HCT116 (cell line): ENCODE results near the gene PAX2. TPM values are rescaled to one million over a fixed set of nuclear protein-coding genes. Genes with fewer than 3 reads are reported as not detected.

Experiments
- ATAC-seq: fragments of 200-7000 bp; cut with Tn5 transposase; 2 replicates; pipeline ENCODE4 v1.9.1; 2020; ENCODE audit warnings: mild to moderate bottlenecking, moderate library complexity
- BruUV-seq: library from RNA; stranded (reverse); fragments of 400-500 nt; replicated peaks from 2 replicates; lab custom pipeline; 2021; lab: Mats Ljungman, UMichigan
- CTCF ChIA-PET: fragments of 300-600 bp; sonication (Branson Sonifier 250); formaldehyde crosslinking; loops from one replicate; lab custom pipeline; 2021; ENCODE audit warnings: antibody characterized with exemption; lab: Charles Lee
- POLR2A ChIA-PET: fragments of 300-600, 350-600 bp; sonication (Branson Sonifier 250); formaldehyde crosslinking; loops from one replicate; lab custom pipeline; 2021; ENCODE audit warnings: antibody characterized with exemption; lab: Charles Lee
- RAD21 ChIA-PET, 2 experiments: fragments of 300-600 bp; sonication (Branson Sonifier 250); formaldehyde crosslinking; loops; one replicate each; lab custom pipeline; 2023; ENCODE audit warnings: low total read pairs in 2 of 2; ENCODE audit not compliant: uncharacterized antibody in 2 of 2, unreplicated experiment in 2 of 2, low non-redundant PET in 1 of 2; lab: Charles Lee
- DNase-seq: peaks from one replicate; pipeline ENCODE4 v3.0.0-alpha.2; 2010; ENCODE audit warnings: low read depth, low spot score
- H2AFZ ChIP-seq: fragments of 200-600 bp; shearing (Covaris generic), sonication (generic); 2 replicates; pipeline ENCODE4 v1.6.1; 2017; ENCODE audit warnings: low read depth, mixed run types, mixed read lengths, antibody characterized with exemption, low read length; ENCODE audit not compliant: poor library complexity, severe bottlenecking
- H3K27ac ChIP-seq: 2 replicates; pipeline ENCODE4 v1.5.1; 2012; ENCODE audit warnings: low read depth, low read length
- H3K27me3 ChIP-seq: fragments of 200-600 bp; sonication (generic); 2 replicates; pipeline ENCODE4 v1.6.1; 2016; ENCODE audit warnings: mixed run types, low read length, mixed read lengths; ENCODE audit not compliant: insufficient read depth
- H3K36me3 ChIP-seq, 2 experiments: fragments of 200-500 bp in 1 of 2; fragments of 200-600 bp in 1 of 2; sonication (Bioruptor generic) in 1 of 2; sonication (generic) in 1 of 2; 2 replicates each; pipeline versions ENCODE4 v1.5.1 to v1.6.1; 2014 to 2016; ENCODE audit warnings: low read length in 2 of 2, inconsistent platforms in 1 of 2, mixed read lengths in 1 of 2, mixed run types in 1 of 2; ENCODE audit not compliant: insufficient read depth in 2 of 2, control insufficient read depth in 1 of 2
- H3K4me1 ChIP-seq, 2 experiments: fragments of 200-600 bp in 1 of 2; sonication (generic) in 1 of 2; 2 replicates each; pipeline versions ENCODE4 v1.5.1 to v1.6.1; 2012 to 2017; ENCODE audit warnings: low read length in 2 of 2, inconsistent platforms in 1 of 2, mild to moderate bottlenecking in 1 of 2, mixed read lengths in 1 of 2, mixed run types in 1 of 2, moderate library complexity in 1 of 2; ENCODE audit not compliant: insufficient read depth in 2 of 2, control insufficient read depth in 1 of 2
- H3K4me2 ChIP-seq: fragments of 200-600 bp; sonication (generic); 2 replicates; pipeline ENCODE4 v1.6.1; 2017; ENCODE audit warnings: mixed run types, low read length, mixed read lengths
- H3K4me3 ChIP-seq, 2 experiments: fragments of 200-600 bp in 1 of 2; sonication (generic) in 1 of 2; replicated peaks in 1 of 2; 2 replicates each; pipeline ENCODE4 v1.5.1; 2011 to 2016; ENCODE audit warnings: low read length in 2 of 2, control low read depth in 1 of 2, low read depth in 1 of 2, mild to moderate bottlenecking in 1 of 2, mixed read lengths in 1 of 2, mixed run types in 1 of 2
- H3K79me2 ChIP-seq: fragments of 200-600 bp; sonication (generic); 2 replicates; pipeline ENCODE4 v1.6.1; 2017; ENCODE audit warnings: mild to moderate bottlenecking, mixed run types, low read length, moderate library complexity, mixed read lengths; ENCODE audit not compliant: insufficient read depth
- H3K9ac ChIP-seq: fragments of 200-600 bp; sonication (generic); 2 replicates; pipeline ENCODE4 v1.6.1; 2016; ENCODE audit warnings: low read length, mixed read lengths
- H3K9me2 ChIP-seq: fragments of 200-600 bp; sonication (generic), shearing (Covaris generic); 2 replicates; pipeline ENCODE4 v1.6.1; 2017; ENCODE audit warnings: mixed run types, mild to moderate bottlenecking, moderate library complexity; ENCODE audit not compliant: insufficient read depth
- H3K9me3 ChIP-seq, 2 experiments: fragments of 200-500 bp in 1 of 2; fragments of 200-600 bp in 1 of 2; sonication (Bioruptor generic) in 1 of 2; sonication (generic) in 1 of 2; 2 replicates each; pipeline ENCODE4 v1.6.1; 2014 to 2017; ENCODE audit warnings: low read length in 2 of 2, mixed read lengths in 2 of 2, inconsistent platforms in 1 of 2, low read depth in 1 of 2, mild to moderate bottlenecking in 1 of 2, mixed run types in 1 of 2, moderate library complexity in 1 of 2; ENCODE audit not compliant: control insufficient read depth in 1 of 2, insufficient read depth in 1 of 2
- H4K20me1 ChIP-seq: fragments of 200-600 bp; sonication (generic), shearing (Covaris generic); 2 replicates; pipeline ENCODE4 v1.6.1; 2017; ENCODE audit warnings: mixed run types, mild to moderate bottlenecking, moderate library complexity; ENCODE audit not compliant: insufficient read depth
- ATF3 ChIP-seq: IDR thresholded peaks from 2 replicates; pipeline ENCODE4 v1.6.1; 2012
- ELF1 ChIP-seq: IDR thresholded peaks from 2 replicates; pipeline ENCODE4 v1.6.1; 2012; ENCODE audit warnings: low read depth, borderline replicate concordance
- POLR2A ChIP-seq: IDR thresholded peaks from 2 replicates; pipeline ENCODE4 v1.7.0; 2011; ENCODE audit warnings: borderline replicate concordance; ENCODE audit not compliant: insufficient read depth, insufficient read length; ENCODE audit errors: extremely low read depth
- RAD21 ChIP-seq: IDR thresholded peaks from 2 replicates; pipeline ENCODE4 v1.6.1; 2012; ENCODE audit warnings: low read depth, mild to moderate bottlenecking
- REST ChIP-seq: IDR thresholded peaks from 2 replicates; pipeline ENCODE4 v1.6.1; 2012; ENCODE audit warnings: low read depth
- SP1 ChIP-seq: IDR thresholded peaks from 2 replicates; pipeline ENCODE4 v1.6.1; 2012; ENCODE audit warnings: low read depth
- YY1 ChIP-seq: IDR thresholded peaks from 2 replicates; pipeline ENCODE4 v1.6.1; 2011; ENCODE audit warnings: low read length, low read depth, moderate library complexity, mild to moderate bottlenecking; ENCODE audit not compliant: insufficient replicate concordance; ENCODE audit errors: extremely low read depth
- ZBTB33 ChIP-seq: IDR thresholded peaks from 2 replicates; pipeline ENCODE4 v1.6.1; 2011; ENCODE audit warnings: mild to moderate bottlenecking, low read length, moderate library complexity; ENCODE audit not compliant: insufficient replicate concordance; ENCODE audit errors: extremely low read depth
- ZFX ChIP-seq: fragments of 450-650 bp; IDR thresholded peaks from 2 replicates; pipeline ENCODE4 v1.6.1; 2017
- ZNF274 ChIP-seq: fragments of 200-500 bp; sonication (Bioruptor generic); IDR thresholded peaks from 2 replicates; pipeline ENCODE4 v1.6.1; 2014; ENCODE audit warnings: mild to moderate bottlenecking, low read depth, low read length, inconsistent platforms
- intact Hi-C: fragments of 100-400 bp; cut with micrococcal nuclease; formaldehyde crosslinking; loops from 2 replicates; pipeline ENCODE4 v1.10.0; 2022
- total RNA-seq: library from RNA; stranded (reverse); gene quantifications from one replicate; pipeline ENCODE4 v1.2.1, GENCODE V29; 2021; ENCODE audit not compliant: unreplicated experiment

The PAX2 gene
- total RNA-seq, 1 experiment from 2014 or later: 5.0 TPM

- POLR2A ChIA-PET: no interaction called here
- RAD21 ChIA-PET: no interaction called here
- Histone ChIP-seq H3K79me2 (no peaks in the 10 kb centered on the region), H3K27me3 (peaks cover 6% of the 10 kb centered on the region; the same call in 1 of the 2 replicates), H2AFZ (no peak overlapping the region), H3K4me2 (no peak overlapping the region), H3K36me3 (no peaks in the 10 kb centered on the region), H3K9me2 (no peaks in the 10 kb centered on the region), H3K27ac (no peak overlapping the region), H4K20me1 (no peaks in the 10 kb centered on the region), H3K9ac (no peak overlapping the region), H3K4me3 (no peak overlapping the region), H3K4me1 (no peaks in the 10 kb centered on the region), H3K9me3 (no peaks in the 10 kb centered on the region)
- BruUV-seq: no TSS peak
- no peak for DNase-seq
- TF ChIP-seq REST (no peak), YY1 (no peak), ZFX (no peak), ATF3 (no peak), ELF1 (no peak), ZNF274 (no peak), ZBTB33 (no peak), SP1 (no peak), POLR2A (no peak), RAD21 (no peak)
- ATAC-seq: no peak
- intact Hi-C loops: no loop called here
- CTCF ChIA-PET: interaction anchor here (1.4 kb wide), 1 partner anchor 121 kb away, joined by 3 read pairs; no protein-coding TSS in a partner anchor
Observed at GRCh38 chr10:100864036-100864885, 118.9 kb downstream of the PAX2 start.
